Umbilical cord (tissue), 2 donors: ENCODE data around the gene E2F8. TPM values are rescaled to one million over a fixed set of nuclear protein-coding genes. Genes with fewer than 3 reads are reported as not detected.
A peak's percentile ranks its signal among the peaks of the same experiment; 100 is the strongest.
"Not testable (repeated sequence)": the region's sequence is repeated elsewhere in the genome, so short reads cannot be mapped to it uniquely, and the experiment has no call there.

Source experiments
- DNase-seq: peaks from one replicate; pipeline ENCODE4 v3.0.0-alpha.2; 2015; ENCODE audit warnings: low spot score
- total RNA-seq: library from RNA; depleted of rRNA; stranded (reverse); fragments of >200 nt; gene quantifications from one replicate; pipeline ENCODE4 v1.2.3, GENCODE V29; 2014; ENCODE audit warnings: low replicate concordance; ENCODE audit not compliant: insufficient read depth

E2F8 gene, protein sequence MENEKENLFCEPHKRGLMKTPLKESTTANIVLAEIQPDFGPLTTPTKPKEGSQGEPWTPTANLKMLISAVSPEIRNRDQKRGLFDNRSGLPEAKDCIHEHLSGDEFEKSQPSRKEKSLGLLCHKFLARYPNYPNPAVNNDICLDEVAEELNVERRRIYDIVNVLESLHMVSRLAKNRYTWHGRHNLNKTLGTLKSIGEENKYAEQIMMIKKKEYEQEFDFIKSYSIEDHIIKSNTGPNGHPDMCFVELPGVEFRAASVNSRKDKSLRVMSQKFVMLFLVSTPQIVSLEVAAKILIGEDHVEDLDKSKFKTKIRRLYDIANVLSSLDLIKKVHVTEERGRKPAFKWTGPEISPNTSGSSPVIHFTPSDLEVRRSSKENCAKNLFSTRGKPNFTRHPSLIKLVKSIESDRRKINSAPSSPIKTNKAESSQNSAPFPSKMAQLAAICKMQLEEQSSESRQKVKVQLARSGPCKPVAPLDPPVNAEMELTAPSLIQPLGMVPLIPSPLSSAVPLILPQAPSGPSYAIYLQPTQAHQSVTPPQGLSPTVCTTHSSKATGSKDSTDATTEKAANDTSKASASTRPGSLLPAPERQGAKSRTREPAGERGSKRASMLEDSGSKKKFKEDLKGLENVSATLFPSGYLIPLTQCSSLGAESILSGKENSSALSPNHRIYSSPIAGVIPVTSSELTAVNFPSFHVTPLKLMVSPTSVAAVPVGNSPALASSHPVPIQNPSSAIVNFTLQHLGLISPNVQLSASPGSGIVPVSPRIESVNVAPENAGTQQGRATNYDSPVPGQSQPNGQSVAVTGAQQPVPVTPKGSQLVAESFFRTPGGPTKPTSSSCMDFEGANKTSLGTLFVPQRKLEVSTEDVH
- total RNA-seq: 19.3 TPM

DNA sequence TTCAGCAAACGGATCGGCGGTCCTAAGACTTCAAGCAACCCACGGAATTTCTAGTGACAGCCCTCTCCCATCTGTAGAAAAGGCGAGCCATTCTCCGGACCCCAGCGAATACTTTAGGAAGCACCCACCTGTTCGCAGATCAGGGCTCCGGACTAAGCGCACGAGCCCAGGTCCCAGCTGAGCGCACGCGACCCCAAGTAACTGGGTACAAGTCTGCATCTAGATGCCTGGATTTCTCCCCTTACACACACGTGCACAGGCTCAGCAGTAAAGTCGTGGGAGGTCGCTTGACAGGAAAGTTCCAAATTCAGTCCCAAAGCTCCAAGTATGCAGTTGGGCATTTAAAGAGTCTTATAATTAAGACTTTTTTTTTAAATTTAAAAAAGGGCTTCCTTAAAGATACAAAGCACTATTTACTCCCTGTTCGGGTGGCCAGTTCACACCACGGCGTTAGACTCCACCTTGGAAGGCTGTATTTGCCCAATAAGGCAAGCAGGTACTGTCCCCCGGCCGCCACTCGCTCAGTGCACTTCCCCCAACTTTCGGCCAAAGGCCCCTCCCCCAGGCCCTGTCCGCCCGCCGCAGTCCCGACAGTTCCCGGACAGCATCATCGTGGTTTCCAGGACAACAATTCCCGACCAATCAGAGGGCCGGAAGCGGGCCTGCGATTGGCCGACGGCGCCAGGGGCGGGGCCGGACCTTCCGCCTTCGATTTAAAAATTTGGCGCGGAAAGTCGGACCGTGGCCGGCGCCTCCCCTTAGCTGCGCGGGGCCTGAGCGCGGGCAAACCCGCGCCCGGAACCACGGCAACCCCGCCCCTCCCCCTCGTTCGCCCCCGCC is at the start of gene E2F8:
Gene E2F8 (minus strand): TSS at position 526 of the 840 bp plus-strand sequence. CDS start 824 bp downstream, outside the sequence.
- peak; percentile 97 for DNase-seq

DNA sequence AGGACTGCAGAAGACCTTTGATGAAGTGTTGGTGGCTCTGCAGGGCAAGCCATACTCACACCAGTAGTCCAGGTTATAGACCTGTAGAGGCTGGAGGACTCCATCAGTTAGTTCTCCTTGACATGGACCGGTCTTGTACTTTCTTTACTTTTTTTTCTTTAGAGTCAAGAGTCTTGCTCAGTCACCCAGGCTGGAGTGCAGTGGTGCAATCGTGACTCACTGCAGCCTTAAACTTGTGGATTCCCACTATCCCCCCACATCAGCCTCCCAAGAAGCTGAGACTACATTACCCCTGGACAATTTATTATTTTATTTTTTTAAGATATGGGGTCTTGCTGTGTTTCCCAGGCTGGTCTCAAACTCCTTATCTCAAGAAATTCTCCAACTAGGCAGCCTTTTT is 49.6 kb upstream of the E2F8 start:
- DNase-seq: no peak

DNA sequence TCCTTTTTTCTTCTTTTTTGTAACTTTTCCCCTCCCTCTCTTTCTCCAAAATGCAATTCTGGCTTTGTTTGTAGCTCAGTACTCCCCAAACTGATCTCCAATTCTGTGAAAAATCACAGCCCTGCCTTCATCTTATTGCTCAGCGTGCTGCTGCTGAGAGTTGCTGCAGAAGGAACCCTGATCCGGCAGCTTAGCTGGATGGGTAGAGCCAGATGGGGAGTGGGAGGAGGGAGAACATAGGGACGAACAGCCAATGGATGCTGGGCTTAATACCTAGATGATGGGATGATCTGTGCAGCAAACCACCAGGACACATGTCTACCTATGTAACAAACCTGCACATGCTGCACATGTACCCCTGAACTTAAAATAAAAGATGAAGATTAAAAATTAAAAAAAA is 47.5 kb upstream of the E2F8 start:
- DNase-seq: no peak

DNA sequence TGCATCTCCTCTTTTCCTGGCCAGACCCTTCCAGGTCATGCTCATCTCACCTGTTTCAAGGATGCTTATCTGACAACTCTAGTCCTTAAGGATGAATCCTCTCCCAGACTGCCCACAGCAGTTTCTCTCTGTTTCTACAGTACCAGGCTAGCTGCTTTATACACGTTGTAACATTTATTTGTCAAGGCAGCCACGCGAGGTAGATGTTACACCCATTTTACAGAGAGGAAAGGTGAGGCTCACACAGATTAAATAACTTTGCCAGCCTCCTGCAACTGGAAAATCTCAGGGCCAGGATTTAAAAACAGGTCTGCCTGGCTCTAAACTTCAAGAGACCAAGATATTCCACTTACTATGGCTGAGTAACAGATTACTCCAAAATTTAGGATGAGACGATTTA is 45.7 kb upstream of the E2F8 start:
- no peak for DNase-seq

DNA sequence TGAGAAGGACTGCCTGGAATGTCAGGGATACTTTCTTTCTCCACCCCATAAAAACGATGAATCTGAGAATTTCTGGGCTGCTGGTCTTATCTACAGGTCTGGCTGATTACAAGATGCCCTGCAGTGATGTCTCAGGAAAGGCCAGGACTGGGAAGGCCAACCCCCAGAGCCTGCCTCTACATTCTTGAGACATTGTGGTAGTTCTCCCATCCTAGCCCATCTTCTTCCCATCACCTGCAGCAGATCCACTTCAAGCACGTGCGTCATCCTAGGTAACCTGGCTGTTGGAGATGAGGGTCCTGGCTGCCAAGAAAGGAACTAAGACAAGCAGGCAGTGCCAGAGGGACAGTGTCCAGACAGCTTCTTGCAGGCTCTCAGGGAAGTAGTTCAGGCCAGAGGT is 44.1 kb upstream of the E2F8 start:
- peak; percentile 35 for DNase-seq

DNA sequence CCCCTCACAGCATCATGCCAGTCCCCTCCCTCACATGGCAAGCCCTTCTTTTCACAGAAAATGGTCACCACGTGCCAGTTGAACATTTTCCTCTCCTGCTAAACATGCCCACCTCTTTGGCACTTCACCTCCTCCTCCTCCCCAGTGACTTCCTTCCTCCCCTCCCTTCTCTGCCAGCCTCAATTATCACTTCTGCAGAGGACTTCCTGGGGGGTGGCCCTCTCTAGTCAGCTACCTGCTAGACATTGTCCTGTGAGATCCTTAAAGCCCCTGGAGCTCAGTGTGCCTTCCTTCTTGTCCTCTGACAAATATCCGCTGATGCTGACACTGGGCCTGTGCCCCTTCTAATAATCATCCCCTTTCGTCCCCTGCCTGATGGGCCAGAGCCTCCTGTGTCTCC is 43.2 kb upstream of the E2F8 start:
- no peak for DNase-seq

DNA sequence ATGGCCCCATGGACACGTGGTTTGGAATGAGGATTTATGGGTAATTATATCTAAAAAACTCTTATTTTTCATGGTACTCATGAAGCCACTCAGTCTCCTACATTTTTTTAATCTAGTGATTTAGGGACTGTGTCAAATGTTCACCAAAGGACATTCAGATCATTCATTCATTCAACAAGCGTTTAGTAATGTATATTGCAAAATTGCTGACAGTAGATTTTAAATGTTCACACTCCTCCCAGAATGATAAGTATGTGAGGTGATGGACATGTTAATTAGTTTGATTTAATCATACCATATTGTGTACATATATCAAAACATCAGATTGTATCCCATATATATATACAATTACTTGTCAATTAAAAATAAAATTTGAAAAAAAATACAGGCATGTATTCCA is 40.8 kb upstream of the E2F8 start:
- DNase-seq: no peak

DNA sequence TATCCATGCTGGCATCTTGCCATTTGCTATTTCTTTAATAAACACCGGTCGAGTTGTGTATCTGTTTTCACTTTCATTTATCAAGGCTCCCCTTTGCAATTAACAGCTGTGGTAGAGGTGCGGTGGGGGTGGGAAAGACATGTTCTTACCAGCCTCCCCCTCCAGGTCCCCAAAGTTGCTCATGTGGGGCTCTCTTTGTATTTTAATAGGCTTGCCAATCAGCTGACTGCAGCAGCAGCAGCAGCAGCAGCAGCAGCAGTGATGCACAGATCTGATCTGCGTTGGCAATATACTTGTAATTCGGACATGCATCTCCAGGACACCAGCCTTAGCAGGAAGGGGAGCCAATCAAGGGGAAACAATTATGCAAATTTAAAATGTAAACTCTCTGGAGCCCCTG is 40.3 kb upstream of the E2F8 start:
- DNase-seq: no peak

DNA sequence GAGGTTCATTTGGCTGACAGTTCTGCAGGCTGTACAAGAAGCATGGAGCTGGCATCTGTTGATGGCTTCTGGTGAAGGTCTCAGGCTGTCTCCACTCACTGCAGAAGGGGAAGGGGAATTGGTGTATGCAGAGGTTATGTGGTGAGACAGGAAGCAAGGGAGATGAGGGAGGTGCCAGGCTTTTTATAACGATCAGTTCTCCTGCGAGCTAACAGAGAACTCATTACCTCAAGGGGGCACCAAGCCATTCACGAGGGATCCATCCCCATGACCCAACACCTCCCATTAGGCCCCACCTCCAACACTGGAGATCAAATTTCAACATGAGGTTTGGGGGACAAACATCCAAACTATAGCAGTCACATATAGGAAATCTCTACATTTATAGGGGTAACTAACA is 38.7 kb upstream of the E2F8 start:
- no peak for DNase-seq

DNA sequence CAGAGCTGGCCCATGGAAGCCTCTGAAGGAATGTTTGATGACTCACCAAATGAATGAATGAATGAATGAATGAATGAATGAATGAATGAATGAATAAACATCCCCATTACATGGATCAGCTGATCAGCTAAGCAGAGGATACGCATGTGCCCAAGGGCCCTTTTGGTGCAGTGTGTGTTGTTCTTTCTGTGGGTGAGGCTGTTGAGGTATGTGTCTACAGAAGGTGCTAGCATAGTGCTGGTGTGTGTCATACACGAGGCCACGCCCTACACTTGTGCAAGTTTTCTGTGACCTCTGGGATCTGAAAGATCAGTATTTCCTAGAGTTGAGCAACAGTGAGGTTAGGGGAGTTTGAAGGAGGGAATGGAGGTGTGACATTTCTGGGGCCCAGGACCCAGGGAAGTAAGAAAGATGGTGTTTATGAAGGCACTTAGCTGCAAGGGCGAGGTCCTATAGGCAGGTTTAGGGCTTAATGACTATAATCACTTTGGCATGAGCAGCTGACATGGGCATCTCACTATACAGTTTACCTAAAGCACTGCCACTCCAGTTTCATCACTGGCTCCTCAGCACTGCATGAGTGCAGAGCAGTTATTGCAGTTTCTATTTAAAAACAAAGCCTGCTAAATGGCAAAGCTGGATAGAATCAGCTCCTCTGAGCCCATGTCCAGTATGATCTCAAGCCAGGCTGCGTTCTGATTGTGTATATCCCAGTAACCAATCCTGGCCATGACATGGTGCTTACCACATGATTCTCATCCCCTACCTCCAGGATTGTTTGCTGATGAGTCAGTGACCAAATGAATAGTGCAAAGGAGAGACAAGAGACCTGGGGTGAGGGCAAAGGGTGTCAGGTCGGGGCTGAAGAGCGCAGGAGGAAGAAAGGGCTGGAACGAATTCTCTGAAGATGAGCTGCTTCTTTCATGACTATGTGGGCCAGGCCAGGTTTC is 36.4 kb upstream of the E2F8 start:
- DNase-seq: no peak

DNA sequence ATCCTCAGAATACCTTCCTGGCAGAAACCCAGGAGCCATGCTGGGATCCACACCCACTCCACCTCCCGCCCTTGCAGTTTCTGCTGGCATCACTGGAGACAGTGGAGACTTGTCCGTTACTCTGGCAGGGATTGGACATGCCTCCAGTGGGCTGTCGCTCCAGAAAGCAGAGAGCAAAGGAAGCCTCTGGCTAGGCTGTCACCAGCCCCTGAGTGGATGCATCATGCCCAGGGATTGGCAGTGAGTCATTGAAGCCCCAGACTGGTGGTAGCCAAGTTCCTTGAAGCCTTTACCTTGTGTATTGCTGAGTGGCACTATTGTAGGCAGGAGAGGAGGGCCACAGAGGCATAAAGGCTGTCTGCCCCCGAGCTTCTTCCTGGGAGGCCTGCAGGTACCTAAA is 34.8 kb upstream of the E2F8 start:
- no peak for DNase-seq

DNA sequence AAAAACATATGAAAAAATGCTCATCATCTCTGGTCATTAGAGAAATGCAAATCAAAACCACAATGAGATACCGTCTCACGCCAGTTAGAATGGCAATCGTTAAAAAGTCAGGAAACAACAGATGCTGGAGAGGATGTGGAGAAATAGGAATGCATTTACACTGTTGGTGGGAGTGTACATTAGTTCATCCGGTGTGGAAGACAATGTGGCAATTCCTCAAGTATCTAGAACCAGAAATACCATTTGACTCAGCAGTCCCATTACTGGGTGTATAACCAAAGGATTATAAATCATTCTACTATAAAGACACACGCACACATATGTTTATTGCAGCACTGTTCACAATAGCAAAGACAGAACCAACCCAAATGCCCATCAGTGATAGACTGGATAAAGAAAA is 32.5 kb upstream of the E2F8 start:
- not testable (repeated sequence) for DNase-seq

DNA sequence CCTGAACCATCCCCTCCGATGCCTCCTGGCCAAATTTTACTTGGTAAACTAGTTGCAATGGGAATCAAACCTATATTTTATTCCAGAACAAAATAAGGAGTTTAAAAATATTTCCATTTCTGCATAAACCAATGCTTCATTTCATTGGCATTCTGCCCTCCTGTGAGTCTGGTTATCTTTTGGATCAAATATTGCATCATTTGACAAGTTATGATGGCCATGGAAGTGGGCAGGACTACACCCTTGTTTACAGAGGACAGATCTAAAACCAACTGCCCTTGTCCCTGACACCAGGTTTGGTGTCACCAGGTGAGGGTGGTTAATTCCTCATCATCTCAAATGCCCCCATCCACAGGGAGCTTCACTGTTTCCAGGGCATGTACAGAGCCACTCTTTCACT is 28.2 kb upstream of the E2F8 start:
- no peak for DNase-seq

DNA sequence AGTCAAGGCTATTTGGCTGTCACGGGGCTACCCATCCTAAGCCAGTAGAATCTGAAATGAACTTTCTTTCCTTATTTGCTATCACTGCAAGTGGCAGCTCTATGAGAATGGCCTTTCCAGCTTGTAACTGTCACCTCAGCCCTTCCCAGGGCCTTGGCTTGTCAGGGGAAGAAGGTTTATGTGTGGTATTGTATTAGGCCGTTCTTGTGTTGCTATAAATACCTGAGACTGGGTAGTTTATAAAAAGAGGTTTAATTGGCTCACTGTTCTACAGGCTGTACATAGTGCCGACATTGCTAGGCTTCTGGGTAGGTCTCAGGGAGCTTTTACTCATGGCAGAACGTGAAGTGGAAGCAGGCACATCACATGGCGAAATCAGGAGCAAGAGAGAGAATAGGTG is 26.8 kb upstream of the E2F8 start:
- no peak for DNase-seq

DNA sequence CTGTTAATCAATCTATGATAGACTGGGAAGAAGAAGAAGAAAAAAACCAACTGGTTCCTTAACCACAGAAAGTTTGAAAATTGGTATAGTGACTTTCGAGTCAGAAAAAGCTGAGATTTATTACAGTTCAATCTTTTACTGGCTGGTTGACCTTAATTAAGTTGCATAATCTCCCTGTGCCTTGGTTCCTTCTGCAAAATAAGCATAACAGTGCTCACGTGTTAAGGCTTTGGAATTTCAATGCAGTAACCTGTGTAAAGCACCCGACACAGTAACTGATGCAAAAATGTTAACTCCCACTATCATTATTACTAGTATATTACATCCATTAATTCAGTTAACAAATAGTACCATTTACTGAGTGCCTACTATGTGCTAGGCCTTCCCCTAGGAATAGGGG is 22.6 kb upstream of the E2F8 start:
- no peak for DNase-seq

DNA sequence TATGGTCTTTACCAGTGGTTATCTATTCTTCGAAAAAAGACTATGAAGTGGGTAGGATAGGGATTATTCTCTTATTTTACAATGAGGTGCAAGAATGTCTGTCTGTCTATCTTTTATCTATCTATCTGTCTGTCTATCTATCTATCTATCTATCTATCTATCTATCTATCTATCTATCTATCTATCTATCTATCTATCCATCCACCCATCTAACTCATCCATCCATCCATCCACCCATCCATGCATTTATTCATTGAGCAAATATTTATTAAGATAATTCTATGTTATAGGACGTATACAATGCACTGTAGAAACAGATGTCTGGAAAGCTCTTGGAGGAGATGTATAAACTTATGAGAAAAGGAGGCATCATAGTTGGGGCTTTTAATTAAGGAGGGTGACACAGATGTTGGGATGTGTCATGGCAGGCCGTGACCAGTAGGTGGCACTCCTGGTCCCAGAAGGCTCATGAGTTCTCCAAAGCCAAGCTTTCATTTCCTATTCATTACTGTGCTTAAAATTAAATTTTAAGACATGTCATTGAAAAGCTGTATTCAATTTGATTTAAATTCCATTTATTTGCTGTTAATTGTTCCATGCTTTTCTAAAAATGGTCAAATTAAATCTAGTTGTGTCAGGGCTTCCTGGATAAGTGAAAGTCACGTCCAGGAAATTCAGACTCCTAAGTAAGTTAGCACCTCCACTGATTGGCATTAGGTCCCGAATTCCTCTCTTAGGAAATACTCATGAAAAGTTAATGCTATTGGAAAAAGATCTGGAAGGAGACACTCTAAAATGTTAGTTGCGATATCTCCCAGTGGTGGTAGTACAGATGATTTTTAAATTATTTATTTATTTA is 19.0 kb upstream of the E2F8 start:
- DNase-seq: peak; percentile 56

DNA sequence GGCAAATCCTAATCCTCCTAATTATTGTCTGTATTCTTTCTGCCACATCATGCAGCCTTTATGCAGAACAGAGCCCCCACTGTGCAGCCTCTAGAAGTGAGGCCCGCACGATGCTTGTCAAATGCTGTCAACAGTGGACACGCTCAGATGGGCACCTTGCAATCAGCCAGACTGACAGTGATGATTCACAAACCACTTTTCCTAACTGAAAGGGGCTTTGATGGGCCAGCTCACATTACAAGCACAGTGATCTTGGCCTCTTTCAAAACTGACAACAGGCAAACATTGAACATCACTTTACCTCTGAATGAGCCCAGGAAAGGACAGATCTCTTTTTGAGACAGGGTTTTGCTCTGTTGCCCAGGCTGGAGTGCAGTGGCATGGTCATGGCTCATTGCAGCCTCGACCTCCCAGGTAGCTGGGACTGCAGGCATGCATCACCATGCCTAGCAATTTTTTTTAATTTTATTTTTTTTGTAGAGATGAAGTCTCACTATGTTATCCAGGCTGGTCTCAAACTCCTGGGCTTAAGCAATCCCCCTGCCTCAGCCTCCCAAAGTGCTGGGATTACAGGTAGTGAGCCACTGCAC is 18.0 kb upstream of the E2F8 start:
- DNase-seq: no peak

DNA sequence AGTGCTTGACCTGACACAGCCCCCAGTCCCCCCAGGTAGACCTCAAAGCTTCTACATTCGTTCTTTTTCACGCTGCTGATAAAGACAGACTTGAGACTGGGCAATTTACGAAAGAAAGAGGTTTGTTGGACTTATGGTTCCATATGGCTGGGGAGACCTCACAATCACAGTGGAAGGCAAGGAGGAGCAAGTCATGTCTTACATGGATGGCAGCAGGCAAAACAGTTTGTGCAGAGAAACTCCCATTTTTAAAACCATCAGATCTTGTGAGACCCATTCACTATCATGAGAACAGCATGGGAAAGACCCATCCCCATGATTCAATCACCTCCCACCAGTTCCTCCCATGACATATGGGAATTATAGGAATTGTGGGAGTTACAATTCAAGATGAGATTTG is 13.7 kb upstream of the E2F8 start:
- not testable (repeated sequence) for DNase-seq

DNA sequence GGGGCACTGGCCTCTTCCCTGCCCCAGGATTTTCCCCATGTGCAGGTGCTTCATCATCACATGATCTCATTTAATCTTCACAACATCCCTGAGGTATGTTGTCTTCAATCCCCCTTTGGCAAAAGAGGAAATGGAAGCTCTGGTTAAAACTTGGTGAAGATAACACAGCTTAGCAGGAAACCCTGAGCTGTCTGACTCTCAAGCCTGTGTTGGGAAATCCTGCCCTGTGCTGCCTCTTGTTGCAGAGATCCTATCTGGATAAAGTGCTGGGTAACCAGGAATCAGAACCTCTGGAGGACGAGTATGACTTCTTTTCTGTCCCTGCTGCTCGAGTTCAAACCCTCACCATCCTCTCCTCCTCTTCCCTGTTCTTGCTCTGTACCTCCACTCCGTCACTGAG is 13.1 kb upstream of the E2F8 start:
- DNase-seq: peak; percentile 88
